Epithelial cell of esophagus (primary cell): Measurements from ENCODE around the gene ECE1.
"Not testable (repeated sequence)": the region's sequence is repeated elsewhere in the genome, so short reads cannot be mapped to it uniquely, and the experiment has no call there.

Source experiments
- DNase-seq: peaks from one replicate; pipeline ENCODE4 v3.0.0; 2010; ENCODE audit warnings: low read depth
- H3K4me3 ChIP-seq: 2 replicates; pipeline ENCODE4 v1.5.1; 2011; ENCODE audit warnings: mild to moderate bottlenecking, low read length, control low read depth
- CTCF ChIP-seq: IDR thresholded peaks from 2 replicates; pipeline ENCODE4 v1.5.1; 2011; ENCODE audit warnings: low read depth, mild to moderate bottlenecking, low read length, control low read depth, inconsistent platforms; ENCODE audit not compliant: insufficient read depth; ENCODE audit errors: missing control alignments

ECE1 gene

GRCh38 chr1:21290546-21290944 is 282 bp upstream of the ECE1 start:
- no peak for TF ChIP-seq CTCF
- no peak for DNase-seq
- H3K4me3 ChIP-seq, result peak overlapping the region; percentile 46

GRCh38 chr1:21289127-21289526 is 1.1 kb downstream of the ECE1 start:
- TF ChIP-seq CTCF, result no peak
- peak overlapping the region; percentile 66 for H3K4me3 ChIP-seq

GRCh38 chr1:21287905-21288514 is 2.3 kb downstream of the ECE1 start:
- no peak for TF ChIP-seq CTCF
- no peak overlapping the region for H3K4me3 ChIP-seq
- DNase-seq, result no peak

More at GRCh38 chr1:21289127-21289526, 1.1 kb downstream of the ECE1 start:
- no peak for DNase-seq

GRCh38 chr1:21285386-21285785 is 4.9 kb downstream of the ECE1 start:
- H3K4me3 ChIP-seq, result not testable (repeated sequence)

GRCh38 chr1:21285055-21285372 is 5.2 kb downstream of the ECE1 start:
- TF ChIP-seq CTCF, result no peak
- no peak overlapping the region for H3K4me3 ChIP-seq
- DNase-seq, result no peak

More at GRCh38 chr1:21285386-21285785, 4.9 kb downstream of the ECE1 start:
- DNase-seq, result not testable (repeated sequence)

- no peak for TF ChIP-seq CTCF
- DNase-seq, result peak; percentile 39
- H3K4me3 ChIP-seq, result no peak overlapping the region
Observed at GRCh38 chr1:21284206-21285054, 5.8 kb downstream of the ECE1 start.

- DNase-seq, result no peak
- no peak overlapping the region for H3K4me3 ChIP-seq
- TF ChIP-seq CTCF, result no peak
Observed at GRCh38 chr1:21283524-21283923, 6.7 kb downstream of the ECE1 start.

GRCh38 chr1:21282020-21282419 is 8.2 kb downstream of the ECE1 start:
- H3K4me3 ChIP-seq, DNase-seq: not testable (repeated sequence)
